ENCODE data around the gene DEAF1. TPM values are rescaled to one million over a fixed set of nuclear protein-coding genes. Genes with fewer than 3 reads are reported as not detected.

Gene DEAF1
- total and polyA plus RNA-seq, 2 experiments from 2014 or later, result 42.6 to 47.8 TPM

DNA sequence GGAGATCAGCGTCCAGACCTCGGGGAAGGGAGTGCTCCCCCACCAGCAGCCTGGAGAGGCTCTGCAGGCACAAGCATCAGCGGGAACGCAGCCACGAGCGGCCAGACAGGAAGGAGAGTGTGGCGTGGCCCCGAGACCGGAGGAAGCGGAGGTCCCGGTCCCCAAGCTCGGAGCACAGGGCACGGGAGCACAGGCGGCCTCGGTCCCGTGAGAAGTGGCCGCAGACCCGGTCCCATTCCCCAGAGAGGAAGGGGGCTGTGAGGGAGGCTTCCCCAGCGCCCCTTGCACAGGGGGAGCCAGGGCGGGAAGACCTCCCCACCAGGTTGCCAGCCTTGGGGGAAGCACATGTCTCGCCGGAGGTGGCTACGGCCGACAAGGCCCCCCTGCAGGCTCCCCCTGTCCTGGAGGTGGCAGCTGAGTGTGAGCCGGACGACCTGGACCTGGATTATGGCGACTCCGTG, 86.2 kb downstream of the DEAF1 start:
- Histone ChIP-seq H3K9me2 (ENCODE audit: insufficient read depth) (no peaks in the 10 kb centered on the region), H4K20me1 (replicated peaks; ENCODE audit: insufficient read depth) (peaks cover 13% of the 10 kb centered on the region; the same call in 1 of the 2 replicates), H3F3A (replicated peaks; ENCODE audit: low read depth) (peaks cover 33% of the 10 kb centered on the region), H3K4me3 (no peak overlapping the region), H2AFZ (no peak overlapping the region), H3K27me3 (ENCODE audit: insufficient read depth) (no peaks in the 10 kb centered on the region), H3K4me1 (ENCODE audit: insufficient read depth) (no peaks in the 10 kb centered on the region), H3K79me2 (replicated peaks; ENCODE audit: insufficient read depth) (0 out of 2 replicates have a peak, but pooled peaks cover 4% of the 10 kb centered on the region), H3K27ac (ENCODE audit: low read depth) (no peak overlapping the region), H3K36me3 (ENCODE audit: insufficient read depth) (peaks cover 14% of the 10 kb centered on the region; the same call in 1 of the 2 replicates), H3K4me2 (no peak overlapping the region)
- H3K27me3 Mint-ChIP-seq (ENCODE audit: insufficient read depth, low read depth, poor library complexity), result peaks cover 13% of the 10 kb centered on the region
- DNase-seq (ENCODE audit: low spot score) (no peak), ATAC-seq (no peak)
- TF ChIP-seq, protein P1, sequence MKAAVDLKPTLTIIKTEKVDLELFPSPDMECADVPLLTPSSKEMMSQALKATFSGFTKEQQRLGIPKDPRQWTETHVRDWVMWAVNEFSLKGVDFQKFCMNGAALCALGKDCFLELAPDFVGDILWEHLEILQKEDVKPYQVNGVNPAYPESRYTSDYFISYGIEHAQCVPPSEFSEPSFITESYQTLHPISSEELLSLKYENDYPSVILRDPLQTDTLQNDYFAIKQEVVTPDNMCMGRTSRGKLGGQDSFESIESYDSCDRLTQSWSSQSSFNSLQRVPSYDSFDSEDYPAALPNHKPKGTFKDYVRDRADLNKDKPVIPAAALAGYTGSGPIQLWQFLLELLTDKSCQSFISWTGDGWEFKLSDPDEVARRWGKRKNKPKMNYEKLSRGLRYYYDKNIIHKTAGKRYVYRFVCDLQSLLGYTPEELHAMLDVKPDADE (IDR thresholded peaks at IDR 0.05), result no peak
- TF ChIP-seq, protein P2, sequence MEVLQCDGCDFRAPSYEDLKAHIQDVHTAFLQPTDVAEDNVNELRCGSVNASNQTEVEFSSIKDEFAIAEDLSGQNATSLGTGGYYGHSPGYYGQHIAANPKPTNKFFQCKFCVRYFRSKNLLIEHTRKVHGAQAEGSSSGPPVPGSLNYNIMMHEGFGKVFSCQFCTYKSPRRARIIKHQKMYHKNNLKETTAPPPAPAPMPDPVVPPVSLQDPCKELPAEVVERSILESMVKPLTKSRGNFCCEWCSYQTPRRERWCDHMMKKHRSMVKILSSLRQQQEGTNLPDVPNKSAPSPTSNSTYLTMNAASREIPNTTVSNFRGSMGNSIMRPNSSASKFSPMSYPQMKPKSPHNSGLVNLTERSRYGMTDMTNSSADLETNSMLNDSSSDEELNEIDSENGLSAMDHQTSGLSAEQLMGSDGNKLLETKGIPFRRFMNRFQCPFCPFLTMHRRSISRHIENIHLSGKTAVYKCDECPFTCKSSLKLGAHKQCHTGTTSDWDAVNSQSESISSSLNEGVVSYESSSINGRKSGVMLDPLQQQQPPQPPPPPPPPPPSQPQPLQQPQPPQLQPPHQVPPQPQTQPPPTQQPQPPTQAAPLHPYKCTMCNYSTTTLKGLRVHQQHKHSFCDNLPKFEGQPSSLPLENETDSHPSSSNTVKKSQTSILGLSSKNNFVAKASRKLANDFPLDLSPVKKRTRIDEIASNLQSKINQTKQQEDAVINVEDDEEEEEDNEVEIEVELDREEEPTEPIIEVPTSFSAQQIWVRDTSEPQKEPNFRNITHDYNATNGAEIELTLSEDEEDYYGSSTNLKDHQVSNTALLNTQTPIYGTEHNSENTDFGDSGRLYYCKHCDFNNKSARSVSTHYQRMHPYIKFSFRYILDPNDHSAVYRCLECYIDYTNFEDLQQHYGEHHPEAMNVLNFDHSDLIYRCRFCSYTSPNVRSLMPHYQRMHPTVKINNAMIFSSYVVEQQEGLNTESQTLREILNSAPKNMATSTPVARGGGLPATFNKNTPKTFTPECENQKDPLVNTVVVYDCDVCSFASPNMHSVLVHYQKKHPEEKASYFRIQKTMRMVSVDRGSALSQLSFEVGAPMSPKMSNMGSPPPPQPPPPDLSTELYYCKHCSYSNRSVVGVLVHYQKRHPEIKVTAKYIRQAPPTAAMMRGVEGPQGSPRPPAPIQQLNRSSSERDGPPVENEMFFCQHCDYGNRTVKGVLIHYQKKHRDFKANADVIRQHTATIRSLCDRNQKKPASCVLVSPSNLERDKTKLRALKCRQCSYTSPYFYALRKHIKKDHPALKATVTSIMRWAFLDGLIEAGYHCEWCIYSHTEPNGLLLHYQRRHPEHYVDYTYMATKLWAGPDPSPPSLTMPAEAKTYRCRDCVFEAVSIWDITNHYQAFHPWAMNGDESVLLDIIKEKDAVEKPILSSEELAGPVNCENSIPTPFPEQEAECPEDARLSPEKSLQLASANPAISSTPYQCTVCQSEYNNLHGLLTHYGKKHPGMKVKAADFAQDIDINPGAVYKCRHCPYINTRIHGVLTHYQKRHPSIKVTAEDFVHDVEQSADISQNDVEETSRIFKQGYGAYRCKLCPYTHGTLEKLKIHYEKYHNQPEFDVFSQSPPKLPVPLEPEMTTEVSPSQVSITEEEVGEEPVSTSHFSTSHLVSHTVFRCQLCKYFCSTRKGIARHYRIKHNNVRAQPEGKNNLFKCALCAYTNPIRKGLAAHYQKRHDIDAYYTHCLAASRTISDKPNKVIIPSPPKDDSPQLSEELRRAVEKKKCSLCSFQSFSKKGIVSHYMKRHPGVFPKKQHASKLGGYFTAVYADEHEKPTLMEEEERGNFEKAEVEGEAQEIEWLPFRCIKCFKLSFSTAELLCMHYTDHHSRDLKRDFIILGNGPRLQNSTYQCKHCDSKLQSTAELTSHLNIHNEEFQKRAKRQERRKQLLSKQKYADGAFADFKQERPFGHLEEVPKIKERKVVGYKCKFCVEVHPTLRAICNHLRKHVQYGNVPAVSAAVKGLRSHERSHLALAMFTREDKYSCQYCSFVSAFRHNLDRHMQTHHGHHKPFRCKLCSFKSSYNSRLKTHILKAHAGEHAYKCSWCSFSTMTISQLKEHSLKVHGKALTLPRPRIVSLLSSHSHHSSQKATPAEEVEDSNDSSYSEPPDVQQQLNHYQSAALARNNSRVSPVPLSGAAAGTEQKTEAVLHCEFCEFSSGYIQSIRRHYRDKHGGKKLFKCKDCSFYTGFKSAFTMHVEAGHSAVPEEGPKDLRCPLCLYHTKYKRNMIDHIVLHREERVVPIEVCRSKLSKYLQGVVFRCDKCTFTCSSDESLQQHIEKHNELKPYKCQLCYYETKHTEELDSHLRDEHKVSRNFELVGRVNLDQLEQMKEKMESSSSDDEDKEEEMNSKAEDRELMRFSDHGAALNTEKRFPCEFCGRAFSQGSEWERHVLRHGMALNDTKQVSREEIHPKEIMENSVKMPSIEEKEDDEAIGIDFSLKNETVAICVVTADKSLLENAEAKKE (CRISPR knock-in tag; IDR thresholded peaks at IDR 0.05), result no peak
- no peak for TF ChIP-seq NANOG (IDR thresholded peaks at IDR 0.05; ENCODE audit: borderline replicate concordance)
- no peak for TF ChIP-seq EZH2 (IDR thresholded peaks at IDR 0.05; ENCODE audit: low read depth, unreplicated experiment)
- TF ChIP-seq EZH2phosphoT487 (IDR thresholded peaks at IDR 0.05; ENCODE audit: unreplicated experiment), result no peak
- no peak for TF ChIP-seq ZNF331 (CRISPR knock-in tag; IDR thresholded peaks at IDR 0.05; ENCODE audit: low read depth)
- TF ChIP-seq CREB1 (CRISPR knock-in tag; IDR thresholded peaks at IDR 0.05; ENCODE audit: low read depth), result no peak
- no peak overlapping the region for H3K4me3 Mint-ChIP-seq
- no peak overlapping the region for H3K27ac Mint-ChIP-seq
- peaks cover 5% of the 10 kb centered on the region for H3K4me1 Mint-ChIP-seq
- H3K36me3 Mint-ChIP-seq (ENCODE audit: low read depth), result peaks cover 54% of the 10 kb centered on the region
- no peaks in the 10 kb centered on the region for H3K9me3 Mint-ChIP-seq

Data from GM23338 (cell line).